Right lobe of liver (tissue), 6 donors: ENCODE data around the gene ASH1L. TPM values are rescaled to one million over a fixed set of nuclear protein-coding genes. Genes with fewer than 3 reads are reported as not detected.
"Not testable (repeated sequence)": the region's sequence is repeated elsewhere in the genome, so short reads cannot be mapped to it uniquely, and the experiment has no call there.

Source experiments
- ATAC-seq, 4 donors: fragments of 200-7000 bp; cut with Tn5 transposase; one replicate each; pipeline ENCODE4 v1.9.1; 2020; ENCODE audit warnings: mild to moderate bottlenecking in 4 of 4, moderate library complexity in 4 of 4
- DNase-seq, 3 donors: peaks; one replicate each; pipeline ENCODE4 v3.0.0-alpha.2; 2020
- H3K27ac ChIP-seq, 3 donors: fragments of 200-600 bp; one replicate each; pipeline ENCODE4 v1.8.0; 2022
- H3K27me3 ChIP-seq, 2 donors: fragments of 200-600 bp; one replicate each; pipeline ENCODE4 v1.8.0; 2022
- H3K36me3 ChIP-seq, 4 donors: fragments of 200-600 bp; sonication (generic) in 1 of 4; one replicate each; pipeline versions ENCODE4 v1.5.1 to v1.8.0; 2017 to 2022; ENCODE audit warnings: control low read depth in 1 of 4
- H3K4me1 ChIP-seq, 4 donors: fragments of 200-600 bp; sonication (generic) in 1 of 4; one replicate each; pipeline versions ENCODE4 v1.5.1 to v1.8.0; 2017 to 2022; ENCODE audit warnings: control low read depth in 1 of 4
- H3K4me3 ChIP-seq, 3 donors: fragments of 200-600 bp; one replicate each; pipeline ENCODE4 v1.8.0; 2022
- H3K9me3 ChIP-seq, 4 donors: fragments of 200-600 bp; sonication (generic) in 1 of 4; one replicate each; pipeline versions ENCODE4 v1.5.1 to v1.8.0; 2017 to 2022; ENCODE audit warnings: control low read depth in 1 of 4
- CTCF ChIP-seq, 4 donors: fragments of 200-600 bp in 3 of 4; fragments of 450-650 bp in 1 of 4; IDR thresholded peaks; one replicate each; pipeline versions ENCODE4 v1.5.1 to v1.8.0; 2016 to 2022; ENCODE audit warnings: antibody characterized with exemption in 4 of 4, mild to moderate bottlenecking in 2 of 4
- POLR2A ChIP-seq: fragments of 450-650 bp; IDR thresholded peaks from one replicate; pipeline ENCODE4 v1.6.1; 2017; ENCODE audit warnings: antibody characterized with exemption, mild to moderate bottlenecking
- WGBS: methylation state at CpG from one replicate; pipeline ENCODE4 v1.1.6; 2018; ENCODE audit warnings: low coverage, low lambda C conversion rate; ENCODE audit not compliant: insufficient coverage; ENCODE audit errors: missing lambda C conversion rate; 5-methylcytosine and 5-hydroxymethylcytosine counted together
- intact Hi-C, 2 donors: fragments of 100-400 bp; cut with DNase I; formaldehyde crosslinking; loops; one replicate each; pipeline versions ENCODE4 v1.11.2 to v1.14.1; 2022
- total RNA-seq, 6 experiments: library from RNA; depleted of rRNA in 2 of 6; stranded (reverse); fragments of >200 nt in 2 of 6; fragmentation: NEBNext Ultra II Directional in 3 of 6; extraction: Animal tissue kit (Norgen Biotek cat#: 25700) in 3 of 6; gene quantifications; one replicate each; pipeline versions ENCODE4 v1.1.0 to v1.2.4, GENCODE V29; 2016 to 2023
- donor health status: DM: no; HTN: yes; CAD: no.
- donor health status: DM: no; HTN: no; CAD: no.
- donor health status: DM: no; HTN: no; CAD: no.
- donor health status: DM: no; HTN: yes; CAD: no.
- donor health status: DM: no; HTN: yes; CAD: no.

ASH1L gene
- total RNA-seq, 6 experiments from 2014 or later, result 13.9 to 24.3 (median 17.6) TPM

- DNase-seq, result no peak
- intact Hi-C loops, result no loop called here
- H3K4me1 ChIP-seq, result no peaks in the 10 kb centered on the region
- TF ChIP-seq POLR2A (no peak), CTCF (IDR thresholded peaks at IDR 0.05) (no peak)
- WGBS, result 80% methylated on average over 7 of the region's 17 CpGs
- no peaks in the 10 kb centered on the region for H3K9me3 ChIP-seq
- no peak overlapping the region for H3K4me3 ChIP-seq
- ATAC-seq, result no peak
- H3K27ac ChIP-seq, result no peak overlapping the region
- H3K36me3 ChIP-seq, result peaks cover 0 to 2% (median 0%) of the 10 kb centered on the region in 4 donors
- H3K27me3 ChIP-seq, result no peaks in the 10 kb centered on the region
Observed at GRCh38 chr1:155293086-155293749, 269.4 kb downstream of the ASH1L start.

- DNase-seq, H3K4me1 ChIP-seq, H3K4me3 ChIP-seq, H3K27ac ChIP-seq, H3K27me3 ChIP-seq, H3K9me3 ChIP-seq, H3K36me3 ChIP-seq, intact Hi-C loops, ATAC-seq: not testable (repeated sequence)
- WGBS, result 88% methylated on average over 1 of the region's 10 CpGs
Observed at GRCh38 chr1:155291006-155291405, 271.6 kb downstream of the ASH1L start.

- DNase-seq (no peak), ATAC-seq (peak in 2 of 4 donors; percentile 9)
- no peak for TF ChIP-seq POLR2A
- TF ChIP-seq CTCF (IDR thresholded peaks at IDR 0.05), result no peak
- no peaks in the 10 kb centered on the region for H3K9me3 ChIP-seq
- intact Hi-C loops, result no loop called here
- H3K27me3 ChIP-seq, result no peaks in the 10 kb centered on the region
- WGBS, result 73% methylated on average over 3 of the region's 21 CpGs
- no peak overlapping the region for H3K4me3 ChIP-seq
- peaks cover 0 to 5% (median 0%) of the 10 kb centered on the region in 4 donors for H3K4me1 ChIP-seq
- H3K36me3 ChIP-seq, result no peaks in the 10 kb centered on the region
- H3K27ac ChIP-seq, result no peak overlapping the region
Observed at GRCh38 chr1:155287987-155288543, 274.5 kb downstream of the ASH1L start.

- TF ChIP-seq POLR2A, result no peak
- no peak for TF ChIP-seq CTCF (IDR thresholded peaks at IDR 0.05)
- H3K9me3 ChIP-seq, result no peaks in the 10 kb centered on the region
- no peak overlapping the region for H3K4me3 ChIP-seq
- DNase-seq, result peak in 1 of 3 donors; percentile 69
- H3K36me3 ChIP-seq, result no peaks in the 10 kb centered on the region
- intact Hi-C loops, result no loop called here
- no peak overlapping the region for H3K27ac ChIP-seq
- no peaks in the 10 kb centered on the region for H3K27me3 ChIP-seq
- peak; percentile 40 to 71 (median 60) for ATAC-seq
- 38% methylated on average over 2 of the region's 2 CpGs for WGBS
- H3K4me1 ChIP-seq, result peaks cover 0 to 5% (median 0%) of the 10 kb centered on the region in 4 donors
Observed at GRCh38 chr1:155286544-155286943, 276.1 kb downstream of the ASH1L start.

GRCh38 chr1:155285631-155286044 lies 277.0 kb downstream of the ASH1L start:
- WGBS, result no CpG with 5 or more reads among the region's 18 CpGs
- TF ChIP-seq CTCF (IDR thresholded peaks at IDR 0.05) (no peak), POLR2A (no peak)
- Histone ChIP-seq H3K27ac (no peak overlapping the region), H3K9me3 (no peaks in the 10 kb centered on the region), H3K4me3 (no peak overlapping the region), H3K27me3 (no peaks in the 10 kb centered on the region), H3K36me3 (no peaks in the 10 kb centered on the region), H3K4me1 (peaks cover 0 to 5% (median 0%) of the 10 kb centered on the region in 4 donors)
- DNase-seq, result no peak
- intact Hi-C loops, result no loop called here
- peak in 2 of 4 donors; percentile 7 to 30 for ATAC-seq
